Frontal cortex (tissue), 4 donors: ENCODE results near the gene GSAP. TPM values are rescaled to one million over a fixed set of nuclear protein-coding genes. Genes with fewer than 3 reads are reported as not detected.
"Not testable (repeated sequence)": the region's sequence is repeated elsewhere in the genome, so short reads cannot be mapped to it uniquely, and the experiment has no call there.

Experiments
- DNase-seq, 2 donors: peaks; one replicate each; pipeline ENCODE4 v3.0.0; 2012; ENCODE audit warnings: low spot score in 2 of 2
- FAIRE-seq: peaks from 2 replicates; lab custom pipeline; 2012; peaks lifted over from hg19 to GRCh38; lab: Jason Lieb, UNC
- total RNA-seq: library from RNA; depleted of rRNA; stranded (reverse); fragments of >200 nt; gene quantifications from one replicate; pipeline ENCODE4 v1.2.3, GENCODE V29; 2014
- donor health status: control.
- donor health status: control.
- donor health status: control.

The GSAP gene
- 9.0 TPM for total RNA-seq

- DNase-seq (peak; percentile 77 to 78), FAIRE-seq (no peak)
Observed at GRCh38 chr7:77415823-77416620, at the start of gene GSAP. TSS of gene GSAP (minus strand) at chr7:77416349. CDS start at chr7:77416321, 28 bp downstream.

GRCh38 chr7:77465256-77465655 is 49.1 kb upstream of the GSAP start:
- DNase-seq (no peak), FAIRE-seq (no peak)

DNA sequence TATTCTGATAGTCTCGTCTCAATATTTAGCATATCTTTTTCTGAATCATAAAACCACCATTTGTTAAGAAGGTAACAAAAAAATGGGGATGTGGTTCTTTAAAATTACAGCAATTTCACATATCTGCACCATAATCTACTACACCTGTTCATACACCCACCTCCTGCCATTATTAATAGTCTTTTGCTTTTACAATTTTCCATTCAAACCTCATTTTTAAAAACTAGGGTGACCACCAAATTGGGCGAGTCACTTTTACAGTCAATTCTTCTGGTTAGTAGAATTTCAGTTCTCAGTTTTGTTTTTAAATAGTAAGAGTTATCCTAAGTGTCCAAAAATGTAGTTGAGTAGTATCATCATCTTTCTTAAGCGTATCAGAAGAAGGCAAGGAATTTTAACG is 48.4 kb upstream of the GSAP start:
- FAIRE-seq (no peak), DNase-seq (no peak)

- not testable (repeated sequence) for DNase-seq, FAIRE-seq
Observed at GRCh38 chr7:77463632-77464031, 47.5 kb upstream of the GSAP start.

- no peak for DNase-seq
- FAIRE-seq, result no peak
Observed at GRCh38 chr7:77461842-77462241, 45.7 kb upstream of the GSAP start.

GRCh38 chr7:77461246-77461645 is 45.1 kb upstream of the GSAP start:
- DNase-seq (no peak), FAIRE-seq (no peak)

DNA sequence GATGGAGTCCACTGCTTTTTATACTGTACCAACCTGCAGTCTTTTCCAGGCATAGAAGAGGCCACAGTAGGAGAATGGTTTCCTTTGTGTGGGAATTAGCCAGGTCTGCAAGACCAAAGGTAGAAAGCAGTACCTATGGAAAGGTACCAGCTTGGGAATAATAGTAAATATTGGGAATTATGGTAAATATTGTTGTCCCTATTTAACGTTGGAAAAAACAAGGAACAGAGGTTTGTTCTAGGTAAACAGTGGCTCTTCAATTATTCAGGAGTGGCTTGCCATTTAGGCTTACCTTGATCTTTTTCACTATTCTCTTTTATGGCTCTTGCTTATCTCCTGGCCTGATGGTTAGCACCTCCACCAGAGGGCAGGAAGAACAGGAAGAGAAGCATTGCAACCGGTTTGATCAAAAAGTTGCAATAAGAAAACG is 43.9 kb upstream of the GSAP start:
- no peak for DNase-seq
- FAIRE-seq, result no peak

DNA sequence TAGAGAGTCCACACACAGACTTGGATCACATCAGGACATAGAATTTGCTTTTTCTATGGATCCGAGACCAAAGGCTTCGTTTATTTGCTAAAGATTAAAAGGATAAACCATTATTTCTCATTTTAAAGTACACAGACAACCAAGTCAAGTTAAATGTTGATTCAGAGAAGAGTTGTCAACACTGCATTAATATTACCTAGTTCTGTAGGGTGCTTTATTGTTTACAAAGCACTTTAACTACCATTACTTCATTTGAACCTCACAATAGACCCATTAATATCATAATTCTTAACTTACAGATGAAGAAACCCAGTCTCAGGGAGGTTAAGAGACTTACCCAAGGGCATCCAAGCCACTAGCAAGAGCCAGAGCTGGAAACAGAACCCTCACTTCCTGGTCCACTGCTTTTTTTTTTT is 43.2 kb upstream of the GSAP start:
- DNase-seq (no peak), FAIRE-seq (no peak)

- FAIRE-seq (no peak), DNase-seq (no peak)
Observed at GRCh38 chr7:77458786-77459185, 42.6 kb upstream of the GSAP start.

- FAIRE-seq (no peak), DNase-seq (no peak)
Observed at GRCh38 chr7:77457779-77458178, 41.6 kb upstream of the GSAP start.

- DNase-seq (no peak), FAIRE-seq (no peak)
Observed at GRCh38 chr7:77456696-77457095, 40.5 kb upstream of the GSAP start.

GRCh38 chr7:77455321-77455720 is 39.2 kb upstream of the GSAP start:
- FAIRE-seq (no peak), DNase-seq (no peak)

- DNase-seq (no peak), FAIRE-seq (no peak)
Observed at GRCh38 chr7:77454802-77455201, 38.7 kb upstream of the GSAP start.

GRCh38 chr7:77453531-77453930 is 37.4 kb upstream of the GSAP start:
- no peak for FAIRE-seq
- DNase-seq, result no peak

DNA sequence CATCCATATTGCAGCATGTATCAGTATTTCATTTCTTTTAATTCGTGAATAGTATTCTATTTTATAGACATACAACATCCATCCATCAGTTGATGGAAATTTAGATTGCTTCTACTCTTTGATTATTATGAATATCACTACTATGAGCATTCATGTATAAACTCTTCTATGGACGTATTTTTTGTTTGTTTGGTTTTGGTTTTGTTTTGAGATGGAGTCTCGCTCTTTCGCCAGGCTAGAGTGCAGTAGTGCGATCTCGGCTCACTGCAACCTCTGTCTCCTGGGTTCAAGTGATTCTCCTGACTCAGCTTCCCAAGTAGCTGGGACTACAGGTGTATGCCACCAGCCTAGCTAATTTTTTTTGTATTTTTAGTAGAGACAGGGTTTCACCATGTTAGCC is 35.8 kb upstream of the GSAP start:
- not testable (repeated sequence) for DNase-seq, FAIRE-seq

DNA sequence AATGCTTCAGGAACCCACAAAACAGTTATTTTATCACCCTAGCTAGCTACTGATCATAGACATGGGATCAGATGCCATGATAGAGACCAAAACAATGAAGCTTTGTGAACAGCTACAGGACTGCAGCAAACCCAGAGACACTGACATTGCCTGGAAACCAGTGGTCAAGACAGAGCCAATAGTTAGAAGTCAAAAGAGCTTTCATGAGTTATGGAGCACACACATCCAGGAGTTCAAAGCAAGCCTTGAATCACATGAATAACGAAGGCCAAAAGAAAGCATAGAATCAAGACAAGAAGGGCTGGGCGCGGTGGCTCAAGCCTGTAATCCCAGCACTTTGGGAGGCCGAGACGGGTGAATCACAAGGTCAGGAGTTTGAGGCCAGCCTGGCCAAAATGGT is 34.5 kb upstream of the GSAP start:
- FAIRE-seq, result no peak
- DNase-seq, result no peak

DNA sequence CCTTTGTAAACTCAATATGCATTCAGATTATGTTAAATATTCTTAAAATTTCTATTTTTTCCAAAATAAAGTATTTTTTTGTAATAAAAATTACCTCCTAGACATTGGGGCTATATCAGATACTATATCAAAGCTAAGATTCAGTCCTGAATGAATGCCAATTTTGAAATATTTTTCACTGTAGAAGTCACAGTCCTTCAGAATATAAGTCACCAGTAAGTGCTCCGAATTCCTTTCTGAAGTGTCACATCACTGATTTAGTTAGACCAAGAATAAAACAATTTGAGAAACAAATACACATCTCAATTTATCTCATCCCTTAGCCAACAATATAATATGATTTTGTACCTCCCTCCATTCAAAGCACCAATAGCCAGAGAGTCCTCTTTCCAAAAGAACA is 33.9 kb upstream of the GSAP start:
- FAIRE-seq (no peak), DNase-seq (no peak)

DNA sequence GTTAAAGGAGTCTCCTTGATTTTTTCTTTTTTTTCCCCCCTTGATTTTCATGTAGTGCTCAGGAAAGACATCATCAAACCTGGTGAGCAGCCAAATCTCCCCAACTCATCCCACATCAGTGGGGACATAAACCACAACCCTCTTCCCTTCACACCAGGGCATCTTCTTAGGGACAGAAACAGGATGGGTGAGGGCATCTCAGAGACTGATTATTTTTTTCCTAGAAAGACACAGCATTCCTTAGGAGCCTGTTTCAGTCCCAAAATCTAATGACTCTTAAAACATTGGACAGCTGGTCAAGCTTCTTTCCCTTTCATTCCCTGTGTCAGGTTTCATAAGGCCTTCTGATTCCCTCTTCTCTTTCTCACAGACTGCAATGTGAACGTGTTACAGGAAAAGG is 31.5 kb upstream of the GSAP start:
- DNase-seq, result no peak
- FAIRE-seq, result no peak

DNA sequence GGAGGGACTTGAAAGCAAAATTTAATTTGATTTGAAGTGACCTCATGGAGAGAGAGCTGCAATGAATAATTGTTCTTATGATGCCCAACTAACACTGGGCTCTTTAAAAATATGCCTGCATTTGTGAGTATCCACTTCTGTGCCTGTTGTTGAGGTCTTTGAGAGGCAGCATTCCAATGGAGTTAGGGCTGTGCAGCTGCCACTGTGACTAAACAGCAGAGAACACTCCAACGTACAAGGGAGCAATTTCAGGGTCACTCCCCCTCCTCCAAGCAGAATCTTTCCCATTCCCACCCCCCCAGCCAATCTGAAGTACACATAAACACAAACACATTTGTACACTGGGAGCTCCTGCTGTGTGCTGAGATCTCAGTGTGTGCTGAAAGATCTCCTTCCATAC is 28.0 kb upstream of the GSAP start:
- no peak for DNase-seq
- no peak for FAIRE-seq

DNA sequence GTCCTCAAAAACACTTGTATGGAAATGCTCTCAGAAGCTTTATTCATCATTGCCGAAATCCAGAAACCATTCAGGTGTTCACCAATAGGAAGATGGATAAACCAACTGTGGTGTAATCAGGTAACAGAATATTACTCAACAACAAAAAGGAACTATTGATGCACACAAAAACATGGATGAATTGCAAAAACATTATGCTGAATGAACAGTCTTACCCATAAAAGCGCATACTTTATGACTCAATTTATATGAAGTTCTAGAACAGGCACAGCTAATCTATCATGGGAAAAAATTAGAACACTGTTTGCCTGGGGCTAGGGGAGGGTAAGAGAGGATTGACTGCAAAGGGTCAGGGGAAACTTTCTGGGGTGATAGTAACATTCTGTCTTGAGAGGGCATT is 26.9 kb upstream of the GSAP start:
- no peak for DNase-seq
- no peak for FAIRE-seq

DNA sequence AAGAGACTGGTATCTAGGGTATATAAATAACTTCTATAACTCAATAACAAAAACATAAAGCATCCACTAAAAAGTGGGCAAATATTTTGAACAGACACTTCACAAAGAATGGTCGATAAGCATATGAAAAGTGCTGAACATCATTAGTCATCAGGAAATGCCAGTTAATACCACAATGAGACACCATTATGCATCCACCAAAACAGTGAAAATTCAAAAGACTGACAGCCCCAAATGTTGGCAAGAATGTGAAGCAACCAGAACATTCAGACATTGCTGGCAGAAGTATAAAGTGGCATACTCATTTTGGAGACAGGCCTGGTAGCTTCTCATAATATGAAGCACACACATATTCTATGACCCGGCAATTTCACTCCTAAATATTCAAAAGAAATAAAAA is 26.5 kb upstream of the GSAP start:
- FAIRE-seq, result no peak
- DNase-seq, result no peak

GRCh38 chr7:77441046-77441445 is 24.9 kb upstream of the GSAP start:
- no peak for FAIRE-seq
- no peak for DNase-seq
